GM10847 (cell line): ENCODE results near the gene EXOC4.

Source experiments
- POLR2A ChIP-seq: IDR thresholded peaks from 2 replicates; pipeline ENCODE4 v1.6.1; 2011; ENCODE audit not compliant: insufficient read length; ENCODE audit errors: extremely low read depth

EXOC4 gene

DNA sequence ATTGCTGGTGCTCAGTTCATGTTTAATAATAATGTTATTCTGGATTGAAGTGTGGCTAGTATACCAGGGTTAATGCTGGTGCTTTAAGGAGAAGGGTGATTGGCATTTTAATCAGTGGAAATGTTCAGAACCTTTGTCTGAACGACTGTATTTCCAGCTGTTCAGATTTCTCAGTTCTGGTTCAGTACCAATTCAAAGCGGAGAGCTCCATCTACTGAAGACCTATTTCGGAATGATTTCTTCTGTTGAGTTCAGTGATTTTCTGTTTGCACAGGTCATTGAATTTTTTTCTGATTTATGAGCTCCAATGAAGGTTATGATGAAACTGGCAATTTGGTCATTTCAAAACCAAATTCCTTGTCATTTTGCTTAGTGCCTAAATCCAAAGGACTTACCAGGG is 160.1 kb downstream of the EXOC4 start:
- no peak for TF ChIP-seq POLR2A

DNA sequence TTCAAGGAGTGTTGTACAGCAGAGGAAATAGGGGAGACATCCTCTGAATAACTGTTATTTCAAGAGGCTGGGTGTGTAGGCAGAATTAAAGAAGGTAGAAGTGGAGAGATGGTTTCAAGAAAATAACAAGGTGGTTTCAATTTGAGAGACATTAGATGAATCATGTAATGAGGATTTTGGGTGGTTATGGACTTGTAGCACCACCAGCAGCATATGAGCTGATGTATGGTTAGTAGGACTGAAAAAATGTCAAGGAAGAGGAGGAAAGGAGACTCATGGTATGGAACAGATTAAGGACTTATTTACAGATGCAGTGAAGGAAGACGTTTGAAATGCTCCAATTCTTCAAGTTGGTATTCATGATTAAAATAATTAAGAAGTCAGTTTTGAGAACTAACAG is 166.2 kb downstream of the EXOC4 start:
- TF ChIP-seq POLR2A = no peak

GRCh38 chr7:133423618-133424017 is 170.7 kb downstream of the EXOC4 start:
- no peak for TF ChIP-seq POLR2A

DNA sequence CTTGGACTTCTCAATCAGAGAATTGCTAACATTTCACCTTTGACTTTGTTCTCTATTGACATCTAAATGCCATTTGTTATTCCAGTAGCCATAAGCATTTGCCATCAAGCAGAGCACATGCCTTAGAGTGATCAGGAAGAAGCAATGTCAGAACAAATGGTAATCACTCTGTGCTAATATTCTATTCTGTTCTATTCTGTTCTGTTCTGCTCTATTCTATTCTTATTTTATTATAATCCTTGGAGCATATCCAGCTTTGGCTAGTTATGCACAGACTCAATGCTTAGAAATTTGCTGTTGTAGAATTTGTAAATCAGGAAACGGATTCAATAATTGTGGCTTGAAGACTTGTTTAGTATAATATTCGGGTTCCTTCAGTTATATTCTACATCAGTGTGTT is 175.4 kb downstream of the EXOC4 start:
- TF ChIP-seq POLR2A = no peak

DNA sequence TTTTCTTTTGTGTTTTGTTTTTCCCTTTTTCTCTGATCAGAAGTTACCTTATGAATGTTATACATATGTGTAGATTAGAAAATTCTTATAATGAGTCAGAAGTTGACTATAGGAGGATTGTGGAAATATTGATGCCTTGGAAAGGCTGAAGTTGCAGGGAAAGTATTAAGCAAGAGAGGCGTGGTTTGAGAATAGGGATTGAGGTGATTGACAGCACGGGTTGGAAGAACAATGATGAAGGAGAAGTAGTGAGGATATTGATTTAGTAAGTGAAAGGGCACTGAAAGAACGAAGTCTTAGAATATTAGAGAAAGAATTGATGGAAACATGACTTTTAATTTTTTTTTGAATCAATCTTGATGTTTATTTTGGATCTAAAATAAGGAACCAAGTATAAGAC is 176.0 kb downstream of the EXOC4 start:
- no peak for TF ChIP-seq POLR2A

DNA sequence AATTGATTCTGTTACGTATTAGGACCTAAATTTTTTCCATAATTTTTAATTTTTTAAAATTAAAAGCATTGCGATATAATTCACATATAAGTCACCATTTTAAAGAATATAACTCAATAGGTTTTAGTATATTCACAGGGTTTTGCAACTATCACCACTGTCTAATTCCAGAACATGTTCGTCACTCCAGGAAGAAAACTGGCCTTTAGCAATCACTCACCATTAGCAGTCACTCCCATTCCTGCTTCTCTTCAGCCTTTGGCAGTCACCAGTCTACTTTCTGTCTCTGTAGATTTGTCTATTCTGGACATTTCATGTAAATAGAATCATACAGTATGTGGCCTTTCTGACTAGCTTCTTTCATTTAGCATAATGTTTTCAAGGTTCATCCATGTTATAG is 176.5 kb downstream of the EXOC4 start:
- no peak for TF ChIP-seq POLR2A

GRCh38 chr7:133431134-133431724 is 178.4 kb downstream of the EXOC4 start:
- TF ChIP-seq POLR2A = no peak

- TF ChIP-seq POLR2A = no peak
Measured at GRCh38 chr7:133433165-133433812, 180.4 kb downstream of the EXOC4 start.

GRCh38 chr7:133434246-133434865 is 181.5 kb downstream of the EXOC4 start:
- TF ChIP-seq POLR2A = no peak

GRCh38 chr7:133436014-133436428 is 183.1 kb downstream of the EXOC4 start:
- TF ChIP-seq POLR2A = no peak

GRCh38 chr7:133437544-133437943 is 184.7 kb downstream of the EXOC4 start:
- TF ChIP-seq POLR2A = no peak

- no peak for TF ChIP-seq POLR2A
Measured at GRCh38 chr7:133442818-133443217, 189.9 kb downstream of the EXOC4 start.

DNA sequence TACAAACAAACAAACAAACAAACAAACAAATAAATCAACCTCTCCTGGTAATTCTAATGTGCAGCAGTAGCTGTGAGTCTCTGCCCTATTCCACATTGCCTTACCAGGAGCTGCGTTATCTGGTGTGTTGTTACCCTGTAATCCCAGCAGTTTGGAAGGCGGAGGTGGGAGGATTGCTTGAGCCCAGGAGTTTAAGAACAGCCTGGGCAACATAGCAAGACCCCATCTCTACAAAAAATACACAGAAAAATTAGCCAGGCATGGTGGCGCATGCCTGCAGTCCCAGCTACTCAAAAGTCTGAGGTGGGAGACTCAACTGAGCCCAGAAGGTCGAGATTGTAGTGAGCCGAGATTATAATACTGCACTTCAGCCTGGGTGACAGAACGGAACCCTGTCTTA is 192.7 kb downstream of the EXOC4 start:
- TF ChIP-seq POLR2A = no peak

- TF ChIP-seq POLR2A = no peak
Measured at GRCh38 chr7:133448012-133448411, 195.1 kb downstream of the EXOC4 start.

DNA sequence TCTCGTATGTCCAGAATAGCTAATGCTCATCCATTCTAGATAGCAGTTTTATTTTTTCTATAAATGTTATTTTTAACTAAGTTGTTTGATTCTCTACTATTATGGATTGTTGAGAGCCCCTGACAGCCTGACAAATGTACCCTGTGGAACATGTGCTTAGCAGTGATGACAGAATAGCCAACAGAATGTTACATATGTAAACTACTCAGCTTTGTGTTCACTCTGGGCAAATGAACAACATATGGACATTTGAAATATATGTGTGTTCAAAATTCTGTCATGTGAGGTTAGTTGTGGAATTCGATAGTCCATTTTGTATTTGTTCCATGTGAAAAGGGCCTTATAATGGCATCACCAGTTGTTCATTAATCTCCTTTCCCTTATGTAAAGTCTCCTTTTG is 199.7 kb downstream of the EXOC4 start:
- no peak for TF ChIP-seq POLR2A

GRCh38 chr7:133458688-133459087 is 205.8 kb downstream of the EXOC4 start:
- no peak for TF ChIP-seq POLR2A

DNA sequence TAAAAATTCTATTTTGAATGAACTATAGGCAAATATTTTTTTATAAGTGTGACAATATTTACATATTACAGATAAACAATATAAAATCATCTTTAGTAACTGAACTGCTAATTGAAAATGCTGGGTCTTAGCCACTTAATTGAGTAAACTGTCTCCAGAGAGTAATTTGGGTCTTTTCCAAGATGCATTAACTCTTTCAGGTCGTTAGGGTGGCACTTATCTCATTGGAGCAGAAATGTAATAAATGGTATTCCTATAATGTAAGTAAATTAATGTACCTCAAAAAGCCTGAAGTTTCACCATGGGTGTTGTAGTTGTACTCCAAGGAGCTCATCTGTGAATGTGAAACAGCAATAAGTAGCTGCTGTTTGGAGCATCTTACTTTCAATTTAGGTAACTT is 208.5 kb downstream of the EXOC4 start:
- no peak for TF ChIP-seq POLR2A
